ENCODE results near the gene ATF7IP2.
"Not testable (repeated sequence)": the region's sequence is repeated elsewhere in the genome, so short reads cannot be mapped to it uniquely, and the experiment has no call there.

ATF7IP2 gene

DNA sequence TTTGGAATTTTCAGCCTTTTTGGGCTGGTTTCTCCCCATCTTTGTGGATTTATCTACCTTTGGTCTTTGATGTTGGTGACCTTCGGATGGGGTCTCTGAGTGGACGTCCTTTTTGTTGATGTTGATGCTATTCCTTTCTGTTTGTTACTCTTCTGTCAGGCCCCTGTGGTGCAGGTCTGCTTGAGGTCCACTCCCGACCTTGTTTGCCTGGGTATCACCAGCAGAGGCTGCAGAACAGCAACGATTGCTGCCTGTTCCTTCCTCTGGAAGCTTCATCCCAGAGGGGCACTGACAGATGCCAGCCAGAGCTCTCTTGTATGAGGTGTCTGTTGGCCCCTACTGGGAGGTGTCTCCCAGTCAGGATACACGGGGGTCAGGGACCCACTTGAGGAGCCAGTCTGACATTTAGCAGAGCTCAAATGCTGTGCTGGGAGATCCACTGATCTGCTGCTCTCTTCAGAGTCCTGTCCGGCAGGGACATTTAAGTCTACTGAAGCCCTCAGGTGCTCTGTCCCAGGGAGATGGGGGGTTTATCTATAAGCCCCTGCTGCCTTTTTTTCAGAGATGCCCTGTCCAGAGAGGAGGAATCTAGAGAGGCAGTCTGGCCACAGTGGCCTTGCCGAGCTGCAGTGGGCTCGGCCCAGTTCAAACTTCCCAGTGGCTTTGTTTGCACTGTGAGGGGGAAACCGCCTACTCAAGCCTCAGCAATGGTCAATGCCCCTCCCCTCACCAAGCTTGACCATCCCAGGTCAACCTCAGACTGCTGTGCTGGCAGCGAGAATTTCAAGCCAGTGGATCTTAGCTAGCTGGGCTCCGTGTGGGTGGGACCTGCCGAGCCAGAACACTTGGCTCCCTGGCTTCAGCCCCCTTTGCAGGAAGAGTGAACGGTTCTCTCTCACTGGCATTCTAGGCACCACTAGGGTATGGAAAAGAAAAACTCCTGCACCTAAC is 66.6 kb downstream of the ATF7IP2 start:
- not testable (repeated sequence) for DNase-seq (ENCODE audit: low read depth)

DNA sequence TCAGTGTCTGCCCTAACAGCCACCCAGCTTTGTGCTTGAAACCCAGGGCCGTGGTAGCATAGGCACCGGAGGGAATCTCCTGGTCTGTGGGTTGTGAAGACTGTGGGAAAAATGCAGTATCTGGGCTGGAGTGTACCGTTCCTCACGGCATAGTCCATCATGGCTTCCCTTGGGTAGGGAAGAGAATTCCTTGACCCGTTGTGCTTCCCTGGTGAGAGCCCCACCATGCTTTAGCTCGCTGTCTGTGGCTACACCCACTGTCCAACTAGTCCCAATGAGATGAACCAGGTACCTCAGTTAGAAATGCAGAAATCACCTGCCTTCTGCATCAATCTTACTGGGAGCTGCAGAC is 67.3 kb downstream of the ATF7IP2 start:
- no peak for DNase-seq (ENCODE audit: low read depth)

DNA sequence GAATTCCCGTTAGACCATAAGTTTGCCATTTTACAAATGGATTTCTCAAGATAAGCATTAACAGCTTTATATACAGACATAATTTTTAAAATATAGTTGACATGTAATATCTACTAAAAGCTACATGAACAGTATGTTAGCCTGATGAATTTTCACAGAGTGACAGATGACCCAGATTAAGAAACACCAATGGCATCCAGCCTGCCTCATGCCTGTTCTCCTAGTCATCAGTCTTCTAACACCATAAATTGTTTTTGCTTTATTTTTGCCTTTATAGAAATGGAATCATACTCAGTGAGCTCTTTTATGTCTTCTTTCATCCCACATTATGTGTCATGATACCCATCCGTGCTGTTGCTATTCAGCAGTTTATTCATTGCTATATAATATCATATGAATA is 80.0 kb downstream of the ATF7IP2 start:
- DNase-seq (ENCODE audit: low read depth) = no peak

DNA sequence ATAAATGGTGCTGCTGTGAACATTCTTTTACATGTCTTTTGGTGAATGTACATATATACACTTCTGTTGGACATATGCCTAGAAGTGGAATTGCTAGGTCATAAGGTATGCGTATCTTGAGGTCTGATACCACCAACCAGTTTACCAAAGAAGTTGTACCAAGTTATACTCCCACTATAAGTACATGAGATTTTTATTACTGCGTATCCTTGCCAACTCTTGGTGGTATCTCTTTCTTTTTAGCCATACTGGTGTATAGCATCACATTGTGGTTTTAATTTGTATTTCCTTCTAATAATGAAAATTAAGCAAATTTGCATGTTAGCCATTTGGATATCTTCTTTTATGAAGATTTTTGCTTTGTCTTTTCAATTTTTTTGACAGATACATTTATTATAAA is 80.5 kb downstream of the ATF7IP2 start:
- DNase-seq (ENCODE audit: low read depth) = no peak

DNA sequence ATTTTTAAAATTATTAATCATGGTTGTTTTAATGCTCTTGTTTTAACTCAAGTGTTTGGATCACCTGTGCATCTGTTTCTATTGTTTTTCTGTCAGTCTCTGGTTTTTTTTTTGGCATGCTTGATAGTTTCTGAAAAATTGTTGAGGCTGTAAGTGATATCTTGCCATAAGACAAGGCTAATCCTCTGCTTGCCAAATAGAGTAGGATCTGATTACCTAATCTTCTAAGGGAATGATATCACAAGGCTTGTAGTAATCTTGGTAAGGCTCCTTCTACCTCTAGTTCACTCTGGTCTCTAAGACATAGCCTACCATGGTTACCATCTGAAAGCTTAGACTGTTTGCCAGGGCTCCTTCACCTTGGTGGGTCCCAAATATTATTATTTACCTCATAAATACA is 81.0 kb downstream of the ATF7IP2 start:
- no peak for DNase-seq (ENCODE audit: low read depth)

DNA sequence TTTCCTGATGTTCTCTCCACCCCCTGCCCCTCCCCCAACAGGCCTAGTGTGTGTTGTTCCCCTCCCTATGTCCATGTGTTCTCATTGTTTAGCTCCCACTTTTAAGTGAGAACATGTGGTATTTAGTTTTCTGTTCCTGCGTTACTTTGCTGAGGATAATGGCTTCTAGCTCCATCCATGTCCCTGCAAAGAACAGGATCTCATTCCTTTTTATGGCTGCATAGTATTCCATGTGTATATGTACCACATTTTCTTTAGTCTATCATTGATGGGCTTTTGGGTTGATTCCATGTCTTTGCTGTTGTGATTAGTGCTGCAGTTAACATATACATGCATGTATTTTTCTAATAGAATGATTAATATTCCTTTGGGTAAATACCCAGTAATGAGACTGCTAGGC is 90.8 kb downstream of the ATF7IP2 start:
- not testable (repeated sequence) for DNase-seq (ENCODE audit: low read depth)

DNA sequence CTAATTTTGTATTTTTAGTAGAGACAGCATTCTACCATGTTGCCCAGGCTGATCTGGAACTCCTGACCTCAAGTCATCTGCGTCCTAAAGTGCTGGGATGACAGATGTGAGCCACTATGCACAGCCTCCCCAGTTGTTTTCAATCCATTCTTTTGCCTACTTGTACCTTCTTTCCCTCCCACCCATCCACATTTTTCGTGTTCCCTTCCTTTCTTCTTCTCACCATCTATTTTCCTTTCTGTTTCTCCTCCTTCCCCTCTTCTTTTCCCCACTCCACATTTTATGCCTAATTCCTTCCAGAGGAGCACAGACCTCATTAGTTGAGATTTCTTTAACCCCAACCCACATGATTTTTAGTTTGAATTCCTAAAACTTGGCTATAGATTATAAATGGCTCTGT is 94.3 kb downstream of the ATF7IP2 start:
- DNase-seq (ENCODE audit: low read depth) = no peak

DNA sequence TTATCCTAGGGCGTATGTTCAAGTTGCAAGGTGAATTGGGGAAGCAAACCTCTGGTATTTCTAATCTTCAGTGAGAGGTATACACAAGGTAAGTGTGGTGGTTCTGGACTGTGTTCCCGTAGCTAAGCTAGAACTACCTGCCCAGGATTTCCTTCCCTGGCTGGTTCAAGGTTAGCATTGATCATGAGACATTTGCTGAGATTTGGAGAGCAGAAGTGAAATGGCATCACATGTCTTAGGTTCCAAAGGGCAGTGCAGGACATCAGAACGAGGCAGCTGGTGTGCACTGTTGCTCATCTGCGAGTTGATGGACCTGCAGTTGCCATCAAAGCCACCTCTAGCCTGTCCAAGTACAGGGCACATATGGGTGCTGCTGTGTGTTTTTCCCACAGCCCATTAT is 99.3 kb downstream of the ATF7IP2 start:
- no peak for DNase-seq (ENCODE audit: low read depth)

DNA sequence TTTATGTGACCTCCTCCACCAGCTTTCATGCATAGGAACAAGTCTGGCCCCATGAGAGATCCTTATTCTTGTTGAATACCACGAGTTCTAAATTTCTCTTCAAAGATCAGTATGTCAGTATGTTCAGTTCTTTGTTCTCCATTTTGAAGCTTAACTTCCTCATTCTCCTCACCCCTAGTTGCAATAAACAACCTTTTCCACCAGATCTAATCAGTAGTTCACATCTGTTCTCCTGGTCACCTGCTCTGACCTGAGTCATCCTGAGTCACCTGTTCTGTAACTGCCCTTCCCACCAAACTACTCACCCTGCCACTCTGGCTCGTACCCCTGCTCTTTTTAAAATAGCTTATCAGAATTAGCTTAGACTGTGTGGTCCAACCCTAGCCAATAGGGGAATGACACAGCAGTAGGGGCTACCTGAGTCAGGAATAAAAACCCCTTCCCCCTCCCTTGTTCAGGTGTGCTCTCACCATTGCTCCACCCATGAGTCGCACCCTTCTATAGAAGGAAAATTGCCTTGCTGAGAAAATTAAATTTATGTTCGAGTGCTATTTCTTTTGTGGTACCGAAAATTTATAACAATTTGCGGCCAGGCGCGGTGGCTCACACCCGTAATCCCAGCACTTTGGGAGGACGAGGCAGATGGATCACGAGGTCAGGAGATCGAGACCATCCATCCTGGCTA is 100.0 kb downstream of the ATF7IP2 start:
- no peak for DNase-seq (ENCODE audit: low read depth)

DNA sequence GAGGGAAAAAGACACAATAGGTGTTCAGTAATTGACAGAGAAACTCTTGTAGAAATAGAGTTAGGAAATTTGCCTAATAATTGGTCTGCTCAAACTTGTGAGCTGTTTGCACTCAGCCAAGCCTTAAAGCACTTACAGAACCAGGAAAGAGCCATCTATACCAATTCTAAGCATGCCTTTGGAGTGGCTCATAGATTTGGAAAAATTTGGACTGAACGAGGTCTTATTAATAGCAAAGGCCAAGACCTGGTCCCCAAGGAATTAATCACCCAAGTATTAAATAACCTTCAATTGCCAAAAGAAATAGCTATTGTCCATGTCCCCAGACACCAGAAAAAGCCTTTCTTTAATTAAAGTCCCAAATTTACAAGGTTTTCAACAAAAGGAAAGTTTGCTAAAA is 104.3 kb downstream of the ATF7IP2 start:
- DNase-seq (ENCODE audit: low read depth) = no peak

DNA sequence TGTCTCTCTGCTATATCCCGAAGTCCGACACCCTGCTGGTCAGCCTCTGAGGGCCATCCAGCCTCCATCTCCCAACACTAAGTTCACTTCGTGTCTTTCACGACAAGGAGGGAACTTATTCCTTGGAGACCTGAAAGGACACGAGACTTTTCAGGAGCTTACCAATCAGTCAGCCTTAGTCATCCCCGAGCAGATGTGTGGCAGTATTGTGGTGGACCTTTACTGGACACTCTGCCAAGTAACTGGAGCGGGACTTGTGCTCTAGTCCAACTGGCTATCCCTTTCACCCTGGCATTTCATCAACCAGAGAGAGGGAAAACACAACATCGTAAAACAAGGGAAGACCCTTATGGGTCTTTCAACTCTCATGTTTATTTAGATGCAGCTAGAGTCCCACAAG is 107.4 kb downstream of the ATF7IP2 start:
- no peak for DNase-seq (ENCODE audit: low read depth)

DNA sequence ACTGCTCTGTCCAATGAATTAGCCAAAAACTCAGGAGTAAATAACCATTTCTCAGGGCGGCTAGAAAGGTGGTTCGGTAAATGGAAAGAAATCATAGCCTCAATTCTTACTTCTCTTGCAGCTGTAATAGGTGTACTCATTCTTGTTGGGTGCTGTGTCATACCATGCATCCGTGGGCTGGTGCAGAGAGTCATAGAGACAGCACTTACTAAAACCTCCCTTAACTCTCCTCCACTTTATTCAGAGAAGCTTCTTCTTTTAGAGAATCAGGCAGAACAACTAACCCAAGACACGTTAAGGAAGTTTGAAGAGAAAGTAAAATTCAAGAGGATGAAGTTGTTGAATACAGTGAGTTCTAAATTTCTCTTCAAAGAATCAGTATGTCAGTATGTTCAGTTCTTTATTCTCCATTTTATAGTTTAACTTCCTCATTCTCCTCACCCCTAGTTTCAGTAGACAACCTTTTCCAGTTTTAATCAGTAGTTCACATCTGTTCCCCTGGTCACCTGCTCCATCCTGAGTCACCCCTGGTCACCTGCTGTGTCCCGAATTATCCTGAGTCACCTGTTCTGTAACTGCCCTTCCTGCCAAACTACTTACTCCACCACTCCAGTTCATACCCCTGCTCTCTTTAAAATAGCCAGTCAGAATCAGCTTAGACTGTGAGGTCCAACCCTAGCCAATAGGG is 108.6 kb downstream of the ATF7IP2 start:
- no peak for DNase-seq (ENCODE audit: low read depth)

DNA sequence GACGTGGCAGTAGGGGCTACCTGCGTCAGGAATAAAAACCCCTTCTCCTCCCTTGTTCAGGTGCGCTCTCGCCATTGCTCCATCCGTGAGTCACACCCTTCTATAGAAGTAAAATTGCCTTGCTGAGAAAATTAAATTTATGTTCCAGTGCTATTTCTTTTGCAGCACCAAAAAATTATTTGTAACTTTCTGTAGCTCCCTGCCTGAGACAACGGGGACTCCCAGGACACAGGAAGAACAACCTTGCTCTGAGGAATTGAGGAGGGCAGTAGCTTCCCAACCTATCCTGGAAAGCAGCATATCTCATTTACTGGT is 109.1 kb downstream of the ATF7IP2 start:
- no peak for DNase-seq (ENCODE audit: low read depth)

DNA sequence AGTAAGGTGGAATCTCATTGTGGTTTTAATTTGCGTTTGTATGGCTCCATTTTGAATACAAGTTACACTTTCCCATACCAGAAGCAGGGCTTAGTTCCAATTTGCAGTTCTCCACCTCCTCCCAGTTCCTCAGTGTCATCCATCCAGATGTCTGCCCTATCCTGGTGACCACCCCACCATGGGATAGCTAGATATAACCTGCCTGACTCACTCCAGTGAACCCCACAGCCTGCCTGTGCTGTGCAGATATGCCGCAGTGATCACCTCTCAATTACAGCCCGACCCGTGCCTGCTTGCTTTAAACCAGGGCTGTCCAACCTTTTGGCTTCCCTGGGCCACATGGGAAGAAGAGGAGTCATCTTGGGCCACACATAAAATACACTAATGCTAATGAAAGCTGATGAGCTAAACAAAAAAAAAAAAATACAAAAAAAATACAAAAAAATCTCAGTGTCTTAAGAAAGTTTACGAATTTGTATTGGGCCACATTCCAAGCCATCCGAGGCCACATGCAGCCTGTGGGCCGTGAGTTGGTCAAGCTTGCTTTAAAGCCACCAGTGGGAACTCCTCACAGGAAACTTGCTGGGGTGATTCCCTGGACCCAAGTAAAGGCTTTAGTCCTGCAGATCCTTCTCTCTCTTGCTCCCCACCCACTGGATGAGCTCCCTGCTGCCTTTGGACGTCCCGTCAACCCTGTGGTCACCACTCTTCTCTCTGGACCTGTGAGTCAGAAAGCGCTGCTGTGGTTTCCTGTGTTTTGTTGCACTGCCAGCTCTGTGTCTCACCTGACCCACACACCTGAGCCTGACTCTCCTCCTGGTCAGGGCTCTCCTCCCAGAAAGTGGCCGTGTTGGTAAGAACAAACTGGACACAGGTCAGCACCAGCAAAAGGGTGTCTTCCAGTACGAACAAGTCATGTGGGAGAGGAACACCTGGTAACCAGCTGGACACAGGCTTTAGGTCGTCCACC is 111.6 kb downstream of the ATF7IP2 start:
- DNase-seq (ENCODE audit: low read depth) = no peak

DNA sequence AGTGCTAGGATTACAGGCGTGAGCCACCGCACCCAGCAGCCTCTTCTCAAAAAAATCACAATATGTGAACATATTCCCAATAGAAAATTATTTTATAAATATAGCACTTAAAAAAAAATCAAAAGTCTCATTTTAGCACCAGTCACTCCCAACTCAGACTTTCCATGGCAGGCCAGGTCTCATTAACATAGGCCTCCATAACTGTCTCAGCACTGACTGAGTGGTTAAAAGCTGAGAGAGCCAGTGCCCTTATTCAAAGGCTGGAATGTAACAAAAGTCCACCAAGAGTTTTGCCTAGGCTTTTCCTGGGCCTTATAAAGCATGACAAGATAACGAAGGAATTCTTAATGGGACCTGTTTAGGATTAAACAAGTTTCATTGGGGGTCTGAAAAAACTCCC is 114.7 kb downstream of the ATF7IP2 start:
- DNase-seq (ENCODE audit: low read depth) = no peak

DNA sequence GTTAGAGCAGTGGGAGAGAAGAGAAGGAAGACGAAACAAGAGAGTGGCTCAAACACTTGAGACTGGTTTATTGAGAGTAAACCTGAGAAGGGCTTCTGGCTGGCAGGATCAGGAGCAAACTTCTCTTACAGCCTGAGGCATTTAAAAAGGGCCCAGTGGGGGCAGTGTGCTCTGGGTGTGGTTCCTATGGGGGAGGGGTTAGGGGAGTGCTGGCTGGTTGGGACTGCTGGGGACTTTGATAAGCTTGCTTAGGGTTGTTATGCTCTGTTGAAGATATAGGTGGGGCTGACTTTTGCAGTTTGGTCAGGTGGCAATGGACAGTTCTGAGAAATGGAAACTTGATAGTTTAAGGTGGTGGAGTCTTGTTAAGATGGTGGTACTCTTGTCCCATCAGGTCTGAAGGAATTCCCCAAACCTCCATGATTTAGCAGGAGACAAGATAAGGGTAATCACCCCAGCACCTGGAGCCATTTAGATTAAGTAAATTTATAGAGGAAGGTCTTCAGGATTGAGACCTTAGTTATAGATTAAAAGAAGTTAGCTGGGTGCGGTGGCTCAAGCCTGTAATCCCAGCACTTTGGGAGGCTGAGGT is 115.3 kb downstream of the ATF7IP2 start:
- no peak for DNase-seq (ENCODE audit: low read depth)

DNA sequence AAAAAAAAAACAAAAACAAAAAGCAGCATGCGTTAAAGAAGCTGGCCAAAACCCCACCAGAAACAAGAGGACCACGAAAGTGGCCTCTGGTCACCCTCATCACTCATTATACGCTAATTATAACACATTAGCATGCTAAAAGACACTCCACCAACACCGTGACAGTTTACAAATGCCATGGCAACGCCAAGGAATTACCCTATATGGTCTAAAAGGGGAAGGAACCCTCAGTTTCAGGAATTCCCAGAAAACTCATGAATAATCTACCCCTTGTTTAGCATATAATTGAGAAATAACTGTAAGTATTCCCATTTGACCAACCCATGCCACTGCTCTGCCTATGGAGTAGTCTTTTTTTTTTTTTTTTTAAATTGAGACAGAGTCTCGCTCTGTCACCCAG is 116.9 kb downstream of the ATF7IP2 start:
- DNase-seq (ENCODE audit: low read depth) = no peak

DNA sequence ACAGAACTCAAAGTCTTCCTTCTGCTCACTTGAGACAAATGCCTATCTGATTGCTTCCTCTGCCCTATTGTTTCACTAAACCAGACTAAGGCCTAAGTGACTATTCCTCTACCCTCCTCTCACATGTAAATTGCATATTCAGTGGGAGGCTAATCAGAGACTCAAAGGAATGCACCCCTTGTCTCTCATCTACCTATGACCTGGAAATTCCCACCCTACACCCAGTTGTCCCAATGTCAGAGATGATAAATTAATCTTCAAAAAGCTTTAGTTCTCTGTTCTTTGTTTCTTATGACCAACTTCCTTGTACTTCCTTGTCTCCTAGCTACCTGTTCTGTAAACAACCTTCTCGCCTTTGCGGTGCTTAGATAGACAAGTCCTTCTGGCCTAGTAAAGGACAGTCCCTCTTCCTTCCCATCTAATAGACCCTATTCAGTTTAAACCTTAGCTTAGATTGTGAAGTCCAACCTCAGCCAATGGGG is 118.6 kb downstream of the ATF7IP2 start:
- no peak for DNase-seq (ENCODE audit: low read depth)

DNA sequence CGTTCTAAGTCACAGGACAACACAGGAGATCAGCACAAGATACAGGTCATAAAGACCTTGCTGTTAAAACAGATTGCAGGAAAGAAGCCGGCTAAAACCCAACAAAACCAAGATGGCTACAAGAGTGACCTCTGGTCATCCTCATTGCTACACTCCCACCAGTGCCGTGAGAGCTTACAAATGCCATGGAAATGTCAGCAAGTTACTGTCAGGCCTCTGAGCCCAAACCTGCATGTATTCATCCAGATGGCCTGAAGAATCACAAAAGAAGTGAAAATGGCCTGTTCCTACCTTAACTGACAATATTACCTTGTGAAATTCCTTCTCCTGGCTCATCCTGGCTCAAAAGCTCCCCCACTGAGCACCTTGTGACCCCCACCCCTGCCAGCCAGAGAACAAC is 119.4 kb downstream of the ATF7IP2 start:
- DNase-seq (ENCODE audit: low read depth) = not testable (repeated sequence)

DNA sequence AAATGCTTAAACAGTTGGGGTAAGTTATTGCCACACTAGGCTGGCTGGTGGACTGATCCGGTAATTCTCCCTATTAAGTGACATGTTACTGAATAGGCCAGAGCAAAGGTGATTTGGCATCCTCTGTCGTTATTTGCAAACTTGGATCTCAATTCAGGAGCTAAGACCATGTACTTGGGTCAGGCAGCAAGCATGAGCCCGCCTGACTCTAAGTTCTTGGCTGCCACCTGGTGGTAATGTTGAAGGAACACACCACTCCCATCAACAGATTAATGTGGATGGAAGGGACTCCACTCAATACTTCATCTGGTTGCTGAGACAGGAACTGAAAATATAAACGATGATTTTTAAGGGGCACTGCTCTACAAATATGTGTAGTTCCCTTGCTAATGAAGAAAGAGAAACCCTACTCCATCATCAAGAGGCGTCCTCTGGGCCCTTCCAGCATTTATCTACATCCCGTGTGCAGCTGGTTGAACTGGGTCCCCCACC is 123.7 kb downstream of the ATF7IP2 start:
- DNase-seq (ENCODE audit: low read depth) = peak; percentile 43

DNA sequence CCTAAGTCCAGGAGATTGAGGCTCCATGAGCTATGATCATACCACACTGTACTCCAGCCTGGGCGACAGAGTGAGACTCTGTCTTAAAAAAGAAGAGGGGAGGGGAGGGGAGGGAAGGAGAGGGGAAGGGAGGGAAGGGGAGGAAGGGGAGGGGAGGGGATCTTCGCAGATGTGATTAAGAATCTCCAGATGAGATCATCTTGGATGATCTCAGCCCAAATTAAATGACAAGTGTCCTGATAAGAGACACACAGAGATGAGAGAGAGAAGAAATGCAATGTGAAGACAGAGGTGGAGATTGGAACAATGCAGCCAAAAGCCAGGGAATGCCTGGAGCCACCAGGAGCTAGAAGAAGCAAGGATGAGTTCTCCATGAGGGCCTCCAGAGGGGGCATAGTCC is 124.4 kb downstream of the ATF7IP2 start:
- no peak for DNase-seq (ENCODE audit: low read depth)
